DOHH2 (cell line): ENCODE data around the gene C2orf74.

ENCODE experiments used
- H3F3A ChIP-seq: fragments of 200-600 bp; sonication (generic), shearing (Covaris generic); 2 replicates; pipeline ENCODE4 v1.6.0; 2016; ENCODE audit warnings: antibody characterized with exemption, mild to moderate bottlenecking; ENCODE audit not compliant: control insufficient read depth, insufficient read depth
- H3K27ac ChIP-seq: fragments of 200-600 bp; sonication (generic); 2 replicates; pipeline ENCODE4 v1.5.1; 2014; ENCODE audit warnings: low read depth, mild to moderate bottlenecking, low read length, moderate library complexity
- H3K27me3 ChIP-seq: fragments of 200-600 bp; sonication (generic); 2 replicates; pipeline ENCODE4 v1.6.1; 2014; ENCODE audit warnings: mild to moderate bottlenecking, low read length, mixed read lengths; ENCODE audit not compliant: control insufficient read depth
- H3K36me3 ChIP-seq: fragments of 200-600 bp; sonication (generic); 2 replicates; pipeline ENCODE4 v1.6.1; 2014; ENCODE audit warnings: mild to moderate bottlenecking, low read length, moderate library complexity, mixed read lengths; ENCODE audit not compliant: control insufficient read depth
- H3K4me1 ChIP-seq: fragments of 200-600 bp; sonication (generic); 2 replicates; pipeline ENCODE4 v1.6.1; 2014; ENCODE audit warnings: mild to moderate bottlenecking, low read length, mixed read lengths; ENCODE audit not compliant: control insufficient read depth
- H3K4me2 ChIP-seq: fragments of 200-600 bp; sonication (generic); 2 replicates; pipeline ENCODE4 v1.6.0; 2014; ENCODE audit warnings: mild to moderate bottlenecking, low read length, moderate library complexity
- H3K4me3 ChIP-seq: fragments of 200-600 bp; sonication (generic); 2 replicates; pipeline ENCODE4 v1.5.1; 2014; ENCODE audit warnings: mild to moderate bottlenecking, low read length, mixed read lengths
- H3K79me2 ChIP-seq: fragments of 200-600 bp; sonication (generic); 2 replicates; pipeline ENCODE4 v1.6.1; 2014; ENCODE audit warnings: mild to moderate bottlenecking, low read length, mixed read lengths; ENCODE audit not compliant: control insufficient read depth
- H3K9me2 ChIP-seq: fragments of 200-600 bp; sonication (generic); replicated peaks from 2 replicates; pipeline ENCODE4 v1.6.1; 2014; ENCODE audit warnings: mild to moderate bottlenecking, low read length, mixed read lengths; ENCODE audit not compliant: control insufficient read depth
- H3K9me3 ChIP-seq: fragments of 200-600 bp; sonication (generic); 2 replicates; pipeline ENCODE4 v1.6.1; 2014; ENCODE audit warnings: antibody characterized with exemption, low read length, mixed read lengths; ENCODE audit not compliant: control insufficient read depth, insufficient read depth
- H4K20me1 ChIP-seq: fragments of 200-600 bp; sonication (generic); 2 replicates; pipeline ENCODE4 v1.6.0; 2014; ENCODE audit warnings: low read depth, mild to moderate bottlenecking, antibody characterized with exemption, low read length, moderate library complexity; ENCODE audit not compliant: control insufficient read depth, insufficient read depth
- EZH2phosphoT487 ChIP-seq: fragments of 200-600 bp; sonication (generic); IDR thresholded peaks from 2 replicates; pipeline ENCODE4 v1.6.1; 2017; ENCODE audit warnings: borderline replicate concordance, mild to moderate bottlenecking, antibody characterized with exemption, low read length, moderate library complexity, mixed read lengths
- TF ChIP-seq, protein P1 (sequence below): fragments of 200-600 bp; sonication (generic); IDR thresholded peaks from one replicate; pipeline ENCODE4 v1.5.1; 2014; ENCODE audit warnings: antibody characterized with exemption, mild to moderate bottlenecking, low read depth, low read length; ENCODE audit not compliant: poor library complexity, severe bottlenecking

Gene C2orf74

DNA sequence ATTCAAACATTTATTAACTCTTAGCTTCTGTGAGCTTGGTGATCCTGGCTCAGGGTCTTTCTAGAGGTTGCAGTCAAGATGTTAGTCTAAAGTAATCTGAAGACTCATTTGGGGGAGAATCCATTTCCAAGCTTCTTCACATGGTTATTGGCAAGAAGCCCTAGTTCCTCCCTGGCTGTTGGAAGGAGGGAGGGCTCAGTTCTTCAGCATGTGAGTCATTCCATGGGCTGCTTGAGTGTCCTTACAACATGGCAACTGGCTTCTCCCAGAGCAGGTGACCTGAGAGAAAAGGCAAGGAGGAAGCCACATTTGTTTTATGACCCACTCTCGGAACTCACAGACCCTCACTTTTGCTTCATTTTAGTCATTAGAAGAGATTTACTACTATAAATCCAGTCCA, 10.6 kb upstream of the C2orf74 start:
- H3F3A ChIP-seq = peaks cover 3% of the 10 kb centered on the region; the same call in 1 of the 2 replicates
- H3K4me1 ChIP-seq = no peaks in the 10 kb centered on the region
- H4K20me1 ChIP-seq = no peaks in the 10 kb centered on the region
- H3K4me2 ChIP-seq = no peak overlapping the region
- TF ChIP-seq, protein P1, sequence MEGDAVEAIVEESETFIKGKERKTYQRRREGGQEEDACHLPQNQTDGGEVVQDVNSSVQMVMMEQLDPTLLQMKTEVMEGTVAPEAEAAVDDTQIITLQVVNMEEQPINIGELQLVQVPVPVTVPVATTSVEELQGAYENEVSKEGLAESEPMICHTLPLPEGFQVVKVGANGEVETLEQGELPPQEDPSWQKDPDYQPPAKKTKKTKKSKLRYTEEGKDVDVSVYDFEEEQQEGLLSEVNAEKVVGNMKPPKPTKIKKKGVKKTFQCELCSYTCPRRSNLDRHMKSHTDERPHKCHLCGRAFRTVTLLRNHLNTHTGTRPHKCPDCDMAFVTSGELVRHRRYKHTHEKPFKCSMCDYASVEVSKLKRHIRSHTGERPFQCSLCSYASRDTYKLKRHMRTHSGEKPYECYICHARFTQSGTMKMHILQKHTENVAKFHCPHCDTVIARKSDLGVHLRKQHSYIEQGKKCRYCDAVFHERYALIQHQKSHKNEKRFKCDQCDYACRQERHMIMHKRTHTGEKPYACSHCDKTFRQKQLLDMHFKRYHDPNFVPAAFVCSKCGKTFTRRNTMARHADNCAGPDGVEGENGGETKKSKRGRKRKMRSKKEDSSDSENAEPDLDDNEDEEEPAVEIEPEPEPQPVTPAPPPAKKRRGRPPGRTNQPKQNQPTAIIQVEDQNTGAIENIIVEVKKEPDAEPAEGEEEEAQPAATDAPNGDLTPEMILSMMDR = no peak
- TF ChIP-seq EZH2phosphoT487 = no peak
- no peaks in the 10 kb centered on the region for H3K9me3 ChIP-seq
- no peak overlapping the region for H3K4me3 ChIP-seq
- no peak overlapping the region for H3K27ac ChIP-seq
- H3K79me2 ChIP-seq = peaks cover 4% of the 10 kb centered on the region; the same call in 1 of the 2 replicates
- peaks cover 23% of the 10 kb centered on the region for H3K36me3 ChIP-seq
- H3K9me2 ChIP-seq = no peaks in the 10 kb centered on the region
- no peaks in the 10 kb centered on the region for H3K27me3 ChIP-seq

DNA sequence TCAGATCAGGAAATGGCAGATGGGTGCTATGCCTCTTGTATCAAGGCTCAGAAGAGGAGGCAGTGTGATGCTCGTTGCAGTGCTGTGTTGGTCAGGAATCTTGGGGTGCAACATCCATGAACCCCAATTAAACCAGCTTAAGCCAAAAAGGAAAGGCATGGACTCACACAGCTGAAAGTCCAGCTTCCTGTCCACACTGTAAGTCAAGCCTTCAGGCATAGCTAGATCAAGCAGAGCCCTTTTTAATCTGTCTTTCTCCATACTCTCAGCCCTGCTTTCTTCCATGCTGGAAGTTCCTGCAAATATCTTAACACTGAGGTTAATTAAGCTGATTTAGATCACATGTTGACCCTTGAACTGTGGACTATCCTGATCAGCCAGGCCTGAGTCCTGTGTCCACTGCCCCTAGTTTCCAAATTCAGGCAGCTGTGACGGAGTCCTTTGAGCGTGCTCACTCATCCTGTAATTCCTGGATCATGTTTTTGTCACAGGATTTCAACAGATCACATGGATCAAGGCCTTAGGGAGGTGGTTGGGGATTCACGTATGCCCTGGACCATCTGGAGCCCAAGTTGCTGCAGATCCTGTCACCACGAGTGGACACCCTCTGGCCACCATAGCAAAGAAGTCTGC, 4.5 kb upstream of the C2orf74 start:
- peaks cover 19% of the 10 kb centered on the region for H3K36me3 ChIP-seq
- no peaks in the 10 kb centered on the region for H3K9me2 ChIP-seq
- no peaks in the 10 kb centered on the region for H3K79me2 ChIP-seq
- peaks cover 9% of the 10 kb centered on the region for H3K4me1 ChIP-seq
- no peaks in the 10 kb centered on the region for H4K20me1 ChIP-seq
- H3K4me3 ChIP-seq = no peak overlapping the region
- no peaks in the 10 kb centered on the region for H3F3A ChIP-seq
- no peak overlapping the region for H3K4me2 ChIP-seq
- H3K9me3 ChIP-seq = no peaks in the 10 kb centered on the region
- TF ChIP-seq, protein P1 = no peak
- TF ChIP-seq EZH2phosphoT487 = no peak
- no peaks in the 10 kb centered on the region for H3K27me3 ChIP-seq
- no peak overlapping the region for H3K27ac ChIP-seq

DNA sequence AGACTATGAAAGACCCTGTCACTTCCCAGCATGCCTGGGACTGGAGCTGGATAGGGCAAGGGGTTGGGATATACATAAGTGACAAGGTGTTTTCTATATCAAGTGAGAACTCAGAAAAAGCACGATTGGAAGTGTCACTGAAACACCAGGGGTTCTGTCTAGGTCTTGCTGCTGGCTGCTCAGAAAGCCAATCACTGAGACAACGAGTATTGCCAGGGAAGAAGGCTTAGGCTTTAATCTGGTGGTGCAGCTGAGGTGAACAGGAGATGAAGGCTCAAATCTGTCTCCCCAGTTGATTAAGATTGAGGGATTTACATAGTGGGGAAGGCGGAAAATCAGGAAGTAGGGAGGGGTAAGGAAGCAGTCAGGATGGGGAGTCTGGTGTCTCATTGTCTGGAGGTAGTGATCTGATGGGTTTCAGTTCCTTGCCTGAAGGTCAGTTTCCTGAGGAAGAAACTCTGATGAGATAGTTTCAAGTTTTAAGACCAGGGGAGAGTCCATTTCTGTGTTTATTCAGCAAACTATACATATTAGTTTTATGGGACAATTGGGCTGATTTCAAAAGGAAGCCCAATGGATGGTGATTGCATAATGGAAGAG, 3.5 kb upstream of the C2orf74 start:
- Histone ChIP-seq H3K4me2 (no peak overlapping the region), H3K9me3 (no peaks in the 10 kb centered on the region), H3K27ac (no peak overlapping the region), H3K9me2 (no peaks in the 10 kb centered on the region), H3K79me2 (no peaks in the 10 kb centered on the region), H3K4me1 (peaks cover 9% of the 10 kb centered on the region), H3K36me3 (peaks cover 24% of the 10 kb centered on the region), H3F3A (no peaks in the 10 kb centered on the region), H3K4me3 (no peak overlapping the region), H4K20me1 (no peaks in the 10 kb centered on the region), H3K27me3 (no peaks in the 10 kb centered on the region)
- TF ChIP-seq, protein P1 = no peak
